Neuronal stem cell (in vitro differentiated cells): ENCODE measurements around the gene PSMF1.

Source experiments
- DNase-seq: peaks from one replicate; pipeline ENCODE4 v3.0.0-alpha.2; 2013; ENCODE audit warnings: low spot score
- H2AFZ ChIP-seq: one replicate; pipeline ENCODE4 v1.6.1; 2013; ENCODE audit warnings: mild to moderate bottlenecking, low read length, inconsistent platforms
- H2AK5ac ChIP-seq: 2 replicates; pipeline ENCODE4 v1.6.1; 2013; ENCODE audit warnings: low read depth, mild to moderate bottlenecking, inconsistent platforms, low read length, moderate library complexity, mixed read lengths
- H2BK120ac ChIP-seq: 2 replicates; pipeline ENCODE4 v1.6.1; 2013; ENCODE audit warnings: low read depth, mild to moderate bottlenecking, inconsistent platforms, low read length, moderate library complexity, mixed read lengths
- H2BK12ac ChIP-seq: one replicate; pipeline ENCODE4 v1.6.1; 2013; ENCODE audit warnings: low read length, inconsistent platforms
- H2BK15ac ChIP-seq: 2 replicates; pipeline ENCODE4 v1.6.1; 2013; ENCODE audit warnings: mild to moderate bottlenecking, low read length, inconsistent platforms, mixed read lengths
- H2BK5ac ChIP-seq: one replicate; pipeline ENCODE4 v1.6.1; 2013; ENCODE audit warnings: inconsistent platforms, mild to moderate bottlenecking, low read length, moderate library complexity
- H3K14ac ChIP-seq: one replicate; pipeline ENCODE4 v1.6.1; 2013; ENCODE audit warnings: low read length, inconsistent platforms
- H3K18ac ChIP-seq: 2 replicates; pipeline ENCODE4 v1.6.1; 2013; ENCODE audit warnings: low read length, inconsistent platforms
- H3K23ac ChIP-seq: 2 replicates; pipeline ENCODE4 v1.6.1; 2013; ENCODE audit warnings: low read depth, mild to moderate bottlenecking, mixed read lengths, low read length, inconsistent platforms; ENCODE audit not compliant: poor library complexity
- H3K27ac ChIP-seq: replicated peaks from 3 replicates; pipeline ENCODE4 v1.5.1; 2013; ENCODE audit warnings: low read length, inconsistent platforms
- H3K27me3 ChIP-seq, 3 experiments: 2 replicates each; pipeline ENCODE4 v1.6.1; 2013; ENCODE audit warnings: low read length in 3 of 3, mild to moderate bottlenecking in 2 of 3, inconsistent platforms in 1 of 3, low read depth in 1 of 3, mixed read lengths in 1 of 3, moderate library complexity in 1 of 3; ENCODE audit not compliant: control insufficient read depth in 3 of 3, insufficient read depth in 3 of 3
- H3K36me3 ChIP-seq, 2 donors: replicated peaks in 1 of 2; 2 replicates each; pipeline ENCODE4 v1.6.1; 2013; ENCODE audit warnings: low read length in 2 of 2; ENCODE audit not compliant: control insufficient read depth in 2 of 2, insufficient read depth in 2 of 2
- H3K4ac ChIP-seq: 2 replicates; pipeline ENCODE4 v1.6.1; 2013; ENCODE audit warnings: inconsistent platforms, mild to moderate bottlenecking, low read length, moderate library complexity
- H3K4me1 ChIP-seq, 2 donors: 1 replicate in 1 of 2; 2 replicates in 1 of 2; pipeline ENCODE4 v1.6.1; 2013; ENCODE audit warnings: low read length in 2 of 2, low read depth in 1 of 2; ENCODE audit not compliant: control insufficient read depth in 2 of 2, insufficient read depth in 1 of 2
- H3K4me2 ChIP-seq: one replicate; pipeline ENCODE4 v1.6.1; 2013; ENCODE audit warnings: mild to moderate bottlenecking, low read length, inconsistent platforms; ENCODE audit not compliant: insufficient read depth, poor library complexity, severe bottlenecking
- H3K4me3 ChIP-seq, 2 donors: 2 replicates each; pipeline ENCODE4 v1.5.1; 2013; ENCODE audit warnings: low read length in 2 of 2, mild to moderate bottlenecking in 2 of 2, inconsistent platforms in 1 of 2, moderate library complexity in 1 of 2
- H3K79me1 ChIP-seq: one replicate; pipeline ENCODE4 v1.6.1; 2013; ENCODE audit warnings: low read depth, mild to moderate bottlenecking, inconsistent platforms, low read length, moderate library complexity
- H3K9ac ChIP-seq: one replicate; pipeline ENCODE4 v1.6.1; 2013; ENCODE audit warnings: mild to moderate bottlenecking, low read depth, low read length, inconsistent platforms; ENCODE audit not compliant: poor library complexity
- H3K9me3 ChIP-seq, 2 donors: replicated peaks in 1 of 2; 2 replicates each; pipeline versions ENCODE3 to v1.6.1; 2013; ENCODE audit warnings: low read length in 2 of 2, mild to moderate bottlenecking in 2 of 2, inconsistent platforms in 1 of 2, low read depth in 1 of 2, mixed read lengths in 1 of 2, moderate library complexity in 1 of 2; ENCODE audit not compliant: control insufficient read depth in 2 of 2, insufficient read depth in 1 of 2
- H4K8ac ChIP-seq: one replicate; pipeline ENCODE4 v1.6.1; 2013; ENCODE audit warnings: low read depth, mild to moderate bottlenecking, inconsistent platforms, low read length, moderate library complexity
- H4K91ac ChIP-seq: one replicate; pipeline ENCODE4 v1.6.1; 2013; ENCODE audit warnings: low read length, low read depth, mild to moderate bottlenecking, inconsistent platforms; ENCODE audit not compliant: poor library complexity
- WGBS, 2 donors: extraction: QIAGEN DNeasy Blood & Tissue Kit; methylation state at CpG; one replicate each; pipeline ENCODE4 v1.1.7; 2013; ENCODE audit warnings: missing lambda C conversion rate in 2 of 2, mixed read lengths in 1 of 2; ENCODE audit not compliant: insufficient read length in 2 of 2, insufficient replicate concordance in 1 of 2; ENCODE audit errors: extremely low coverage in 2 of 2; 5-methylcytosine and 5-hydroxymethylcytosine counted together

PSMF1 gene

DNA sequence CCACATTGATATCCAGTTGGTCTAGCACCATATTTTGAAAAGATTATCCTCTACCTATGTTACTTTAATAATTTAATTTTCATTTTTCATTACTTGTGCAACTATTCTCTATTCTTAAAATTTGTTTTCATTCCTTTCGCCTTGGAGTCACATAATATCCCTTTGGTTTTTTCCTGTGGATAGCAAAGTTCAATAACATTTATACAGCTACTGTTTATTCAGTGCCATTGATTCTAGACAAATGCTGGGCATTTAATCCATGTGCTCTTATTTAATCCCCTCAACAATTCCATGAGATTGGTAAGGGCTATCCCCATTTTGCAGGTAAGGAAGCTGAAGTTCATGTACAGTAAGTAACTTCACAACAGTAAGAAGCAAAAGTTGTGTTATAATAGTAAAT, 32.6 kb downstream of the PSMF1 start:
- Histone ChIP-seq H3K9ac (no peak overlapping the region), H2BK15ac (no peak overlapping the region), H2BK120ac (no peak overlapping the region), H2AK5ac (no peak overlapping the region), H3K23ac (no peak overlapping the region), H3K4ac (no peak overlapping the region), H2BK12ac (no peak overlapping the region), H2BK5ac (no peak overlapping the region), H4K91ac (no peak overlapping the region), H3K4me2 (no peak overlapping the region), H3K18ac (no peak overlapping the region), H3K4me1 (no peaks in the 10 kb centered on the region), H3K27me3 (no peaks in the 10 kb centered on the region), H3K9me3 (peaks cover 0 to 4% of the 10 kb centered on the region in 2 donors), H3K36me3 (peaks cover 8 to 94% of the 10 kb centered on the region in 2 donors), H2AFZ (no peak overlapping the region), H3K27ac (no peak overlapping the region), H3K79me1 (peaks cover 2% of the 10 kb centered on the region), H3K14ac (no peak overlapping the region), H3K4me3 (no peak overlapping the region), H4K8ac (no peak overlapping the region)
- WGBS, 2 donors = no CpG with 5 or more reads among the region's 1 CpG
- DNase-seq = no peak

DNA sequence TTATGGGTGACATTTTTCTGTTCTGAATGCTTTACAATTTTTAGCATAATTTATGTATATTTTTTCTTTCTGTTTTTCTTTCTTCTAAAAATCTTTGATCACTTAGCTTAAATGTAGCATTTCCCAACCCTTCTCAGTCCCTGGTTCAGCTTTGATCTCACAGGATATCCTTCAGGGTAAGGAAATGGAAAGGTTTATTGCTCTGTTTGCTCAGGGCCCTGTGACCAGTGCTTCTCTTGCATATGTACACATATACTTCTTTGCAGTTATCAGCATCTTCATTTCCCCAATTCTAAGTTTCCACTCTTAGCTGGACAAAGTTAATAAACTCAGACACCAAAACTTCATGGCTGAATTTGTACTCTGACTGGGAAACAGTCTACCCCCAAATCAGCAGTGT, 35.8 kb downstream of the PSMF1 start:
- H3K4ac ChIP-seq = no peak overlapping the region
- H2BK15ac ChIP-seq = no peak overlapping the region
- no peak overlapping the region for H3K9ac ChIP-seq
- H3K27me3 ChIP-seq = no peaks in the 10 kb centered on the region
- no peak overlapping the region for H3K4me2 ChIP-seq
- no peak overlapping the region for H3K14ac ChIP-seq
- no peaks in the 10 kb centered on the region for H3K79me1 ChIP-seq
- no peak overlapping the region for H2AK5ac ChIP-seq
- H3K18ac ChIP-seq = no peak overlapping the region
- no peak overlapping the region for H4K8ac ChIP-seq
- H3K27ac ChIP-seq = no peak overlapping the region
- no peak overlapping the region for H2BK120ac ChIP-seq
- no peak overlapping the region for H4K91ac ChIP-seq
- H3K36me3 ChIP-seq = peaks cover 1 to 83% of the 10 kb centered on the region in 2 donors
- no peak overlapping the region for H2BK12ac ChIP-seq
- H3K4me1 ChIP-seq = no peaks in the 10 kb centered on the region
- H3K9me3 ChIP-seq = peaks cover 0 to 4% of the 10 kb centered on the region in 2 donors
- H3K4me3 ChIP-seq = no peak overlapping the region
- DNase-seq = no peak
- H2AFZ ChIP-seq = no peak overlapping the region
- no peak overlapping the region for H3K23ac ChIP-seq
- no peak overlapping the region for H2BK5ac ChIP-seq

- Histone ChIP-seq H3K14ac (no peak overlapping the region), H3K9me3 (peaks cover 0 to 4% of the 10 kb centered on the region in 2 donors), H3K9ac (no peak overlapping the region), H2AFZ (no peak overlapping the region), H3K4me3 (no peak overlapping the region), H3K79me1 (no peaks in the 10 kb centered on the region), H4K91ac (no peak overlapping the region), H4K8ac (no peak overlapping the region), H2BK12ac (no peak overlapping the region), H2BK5ac (no peak overlapping the region), H3K27ac (no peak overlapping the region), H3K4me2 (no peak overlapping the region), H3K36me3 (peaks cover 1 to 83% of the 10 kb centered on the region in 2 donors), H3K4me1 (no peaks in the 10 kb centered on the region), H3K18ac (no peak overlapping the region), H2BK120ac (no peak overlapping the region), H3K23ac (no peak overlapping the region), H3K4ac (no peak overlapping the region), H2BK15ac (no peak overlapping the region), H3K27me3 (no peaks in the 10 kb centered on the region), H2AK5ac (no peak overlapping the region)
- DNase-seq = no peak
- no CpG with 5 or more reads among the region's 1 CpG for WGBS, 2 donors
These were observed 36.3 kb downstream of the PSMF1 start for GRCh38 chr20:1154691-1155090.

DNA sequence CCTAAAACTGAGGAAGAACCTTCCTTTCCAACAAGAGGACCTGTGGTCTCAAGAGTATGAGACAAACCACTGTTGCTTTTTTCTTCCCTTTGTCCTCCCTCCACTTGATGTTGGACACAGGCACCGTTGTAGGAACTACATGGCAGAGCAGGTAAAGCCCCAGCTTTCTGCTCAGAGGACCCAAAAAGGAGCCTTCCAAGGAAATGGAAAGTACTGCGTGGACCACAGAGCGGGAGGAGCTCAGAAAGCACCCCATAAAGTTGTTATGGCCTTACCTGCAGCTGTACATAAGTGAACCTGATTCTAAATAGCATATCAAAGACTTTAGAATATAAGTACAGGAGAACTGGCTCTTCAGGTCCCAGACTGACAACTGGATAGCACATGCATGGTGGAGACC, 36.9 kb downstream of the PSMF1 start:
- Histone ChIP-seq H3K4me2 (no peak overlapping the region), H2BK15ac (no peak overlapping the region), H3K9ac (no peak overlapping the region), H3K4me1 (no peaks in the 10 kb centered on the region), H3K14ac (no peak overlapping the region), H3K27me3 (no peaks in the 10 kb centered on the region), H4K8ac (no peak overlapping the region), H2BK120ac (no peak overlapping the region), H3K9me3 (peaks cover 0 to 4% of the 10 kb centered on the region in 2 donors), H2BK12ac (no peak overlapping the region), H2AK5ac (no peak overlapping the region), H3K27ac (no peak overlapping the region), H3K4me3 (no peak overlapping the region), H3K23ac (no peak overlapping the region), H4K91ac (no peak overlapping the region), H3K18ac (no peak overlapping the region), H3K36me3 (peaks cover 1 to 83% of the 10 kb centered on the region in 2 donors), H2BK5ac (no peak overlapping the region), H3K4ac (no peak overlapping the region), H2AFZ (no peak overlapping the region), H3K79me1 (no peaks in the 10 kb centered on the region)
- WGBS, 2 donors = no CpG with 5 or more reads among the region's 3 CpGs
- no peak for DNase-seq
